Ishikawa (cell line): ENCODE measurements around the gene MICAL3.

Experiments used
- CEBPB ChIP-seq: IDR thresholded peaks from 2 replicates; pipeline ENCODE4 v1.6.1; 2012
- CREB1 ChIP-seq: IDR thresholded peaks from 2 replicates; pipeline ENCODE4 v1.6.1; 2012; ENCODE audit warnings: low read depth
- EGR1 ChIP-seq: IDR thresholded peaks from 2 replicates; pipeline ENCODE4 v1.6.1; 2012
- EP300 ChIP-seq: IDR thresholded peaks from 2 replicates; pipeline ENCODE4 v1.6.1; 2012; ENCODE audit warnings: borderline replicate concordance
- FOXM1 ChIP-seq: IDR thresholded peaks from 2 replicates; pipeline ENCODE4 v1.6.1; 2012; ENCODE audit warnings: low read depth, borderline replicate concordance
- NFIC ChIP-seq: IDR thresholded peaks from 2 replicates; pipeline ENCODE4 v1.6.1; 2012
- RAD21 ChIP-seq: IDR thresholded peaks from 2 replicates; pipeline ENCODE4 v1.6.1; 2012; ENCODE audit warnings: low read depth
- TAF1 ChIP-seq: IDR thresholded peaks from 2 replicates; pipeline ENCODE4 v1.6.1; 2012; ENCODE audit warnings: low read depth, mild to moderate bottlenecking
- TCF12 ChIP-seq: IDR thresholded peaks from 2 replicates; pipeline ENCODE4 v1.6.1; 2012; ENCODE audit warnings: low read depth
- TEAD4 ChIP-seq: IDR thresholded peaks from 2 replicates; pipeline ENCODE4 v1.6.1; 2012
- YY1 ChIP-seq: IDR thresholded peaks from 2 replicates; pipeline ENCODE4 v1.6.1; 2012; ENCODE audit warnings: low read depth
- ZBTB7A ChIP-seq: IDR thresholded peaks from 2 replicates; pipeline ENCODE4 v1.6.1; 2012; ENCODE audit warnings: low read depth
- TF ChIP-seq, protein P1 (sequence below): IDR thresholded peaks from 2 replicates; pipeline ENCODE4 v1.6.1; 2012
- TF ChIP-seq, protein P2 (sequence below): IDR thresholded peaks from 2 replicates; pipeline ENCODE4 v1.6.1; 2012
- TF ChIP-seq, protein P3 (sequence below): IDR thresholded peaks from 2 replicates; pipeline ENCODE4 v1.6.1; 2012; ENCODE audit warnings: low read depth, mild to moderate bottlenecking

Gene MICAL3

DNA sequence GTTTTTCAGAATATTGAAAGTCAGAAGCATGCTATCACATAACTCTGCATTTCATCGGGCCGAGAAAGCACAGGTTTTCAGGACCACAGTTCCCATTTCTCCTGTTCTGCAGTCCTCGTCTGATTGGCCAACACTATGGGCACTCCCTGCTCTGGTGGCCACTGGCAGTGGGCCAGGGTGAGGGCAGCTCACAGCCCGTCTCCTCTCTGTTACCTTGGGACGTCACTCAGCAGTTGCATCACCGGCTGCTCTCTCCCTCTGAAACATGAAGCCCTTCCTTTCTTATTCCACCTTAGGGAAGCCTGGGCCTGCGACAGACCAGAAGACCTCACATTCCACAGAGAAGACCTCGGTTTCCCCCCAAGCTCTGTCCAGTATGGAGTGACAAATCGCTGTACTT lies 11.4 kb upstream of the MICAL3 start:
- TF ChIP-seq EGR1 (no peak), FOXM1 (no peak), CEBPB (peak; percentile 95), CREB1 (peak; percentile 46; the same call in 1 of the 2 replicates), NFIC (peak; percentile 87)
- TF ChIP-seq, protein P1, sequence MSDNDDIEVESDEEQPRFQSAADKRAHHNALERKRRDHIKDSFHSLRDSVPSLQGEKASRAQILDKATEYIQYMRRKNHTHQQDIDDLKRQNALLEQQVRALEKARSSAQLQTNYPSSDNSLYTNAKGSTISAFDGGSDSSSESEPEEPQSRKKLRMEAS = peak; percentile 72

DNA sequence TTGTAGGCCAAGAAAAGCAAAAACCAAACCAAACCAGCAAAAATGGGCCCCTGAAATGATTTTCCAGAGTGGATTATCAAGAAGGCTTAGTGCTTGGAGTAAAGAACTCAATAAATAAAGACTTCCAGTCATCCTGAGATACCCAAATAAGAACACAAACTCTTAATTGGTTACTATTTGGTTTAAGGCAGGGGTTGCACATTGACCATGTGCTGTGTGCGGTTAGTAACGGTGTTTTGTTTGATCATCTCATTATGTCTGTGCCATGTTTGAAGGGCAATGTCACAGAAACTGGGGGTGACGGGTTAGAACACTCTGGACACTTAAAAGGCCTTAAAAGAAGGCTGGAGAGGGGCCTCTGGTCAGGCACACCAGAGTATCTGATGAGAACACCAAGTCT lies 9.7 kb upstream of the MICAL3 start:
- TF ChIP-seq EP300 (no peak), CEBPB (no peak), NFIC (no peak), RAD21 (no peak), FOXM1 (no peak), ZBTB7A (no peak), YY1 (no peak), TAF1 (no peak), TEAD4 (no peak), EGR1 (no peak), TCF12 (no peak)
- TF ChIP-seq, protein P2, sequence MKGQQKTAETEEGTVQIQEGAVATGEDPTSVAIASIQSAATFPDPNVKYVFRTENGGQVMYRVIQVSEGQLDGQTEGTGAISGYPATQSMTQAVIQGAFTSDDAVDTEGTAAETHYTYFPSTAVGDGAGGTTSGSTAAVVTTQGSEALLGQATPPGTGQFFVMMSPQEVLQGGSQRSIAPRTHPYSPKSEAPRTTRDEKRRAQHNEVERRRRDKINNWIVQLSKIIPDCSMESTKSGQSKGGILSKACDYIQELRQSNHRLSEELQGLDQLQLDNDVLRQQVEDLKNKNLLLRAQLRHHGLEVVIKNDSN = no peak
- TF ChIP-seq, protein P3, sequence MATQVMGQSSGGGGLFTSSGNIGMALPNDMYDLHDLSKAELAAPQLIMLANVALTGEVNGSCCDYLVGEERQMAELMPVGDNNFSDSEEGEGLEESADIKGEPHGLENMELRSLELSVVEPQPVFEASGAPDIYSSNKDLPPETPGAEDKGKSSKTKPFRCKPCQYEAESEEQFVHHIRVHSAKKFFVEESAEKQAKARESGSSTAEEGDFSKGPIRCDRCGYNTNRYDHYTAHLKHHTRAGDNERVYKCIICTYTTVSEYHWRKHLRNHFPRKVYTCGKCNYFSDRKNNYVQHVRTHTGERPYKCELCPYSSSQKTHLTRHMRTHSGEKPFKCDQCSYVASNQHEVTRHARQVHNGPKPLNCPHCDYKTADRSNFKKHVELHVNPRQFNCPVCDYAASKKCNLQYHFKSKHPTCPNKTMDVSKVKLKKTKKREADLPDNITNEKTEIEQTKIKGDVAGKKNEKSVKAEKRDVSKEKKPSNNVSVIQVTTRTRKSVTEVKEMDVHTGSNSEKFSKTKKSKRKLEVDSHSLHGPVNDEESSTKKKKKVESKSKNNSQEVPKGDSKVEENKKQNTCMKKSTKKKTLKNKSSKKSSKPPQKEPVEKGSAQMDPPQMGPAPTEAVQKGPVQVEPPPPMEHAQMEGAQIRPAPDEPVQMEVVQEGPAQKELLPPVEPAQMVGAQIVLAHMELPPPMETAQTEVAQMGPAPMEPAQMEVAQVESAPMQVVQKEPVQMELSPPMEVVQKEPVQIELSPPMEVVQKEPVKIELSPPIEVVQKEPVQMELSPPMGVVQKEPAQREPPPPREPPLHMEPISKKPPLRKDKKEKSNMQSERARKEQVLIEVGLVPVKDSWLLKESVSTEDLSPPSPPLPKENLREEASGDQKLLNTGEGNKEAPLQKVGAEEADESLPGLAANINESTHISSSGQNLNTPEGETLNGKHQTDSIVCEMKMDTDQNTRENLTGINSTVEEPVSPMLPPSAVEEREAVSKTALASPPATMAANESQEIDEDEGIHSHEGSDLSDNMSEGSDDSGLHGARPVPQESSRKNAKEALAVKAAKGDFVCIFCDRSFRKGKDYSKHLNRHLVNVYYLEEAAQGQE = no peak
- TF ChIP-seq, protein P1 = no peak

DNA sequence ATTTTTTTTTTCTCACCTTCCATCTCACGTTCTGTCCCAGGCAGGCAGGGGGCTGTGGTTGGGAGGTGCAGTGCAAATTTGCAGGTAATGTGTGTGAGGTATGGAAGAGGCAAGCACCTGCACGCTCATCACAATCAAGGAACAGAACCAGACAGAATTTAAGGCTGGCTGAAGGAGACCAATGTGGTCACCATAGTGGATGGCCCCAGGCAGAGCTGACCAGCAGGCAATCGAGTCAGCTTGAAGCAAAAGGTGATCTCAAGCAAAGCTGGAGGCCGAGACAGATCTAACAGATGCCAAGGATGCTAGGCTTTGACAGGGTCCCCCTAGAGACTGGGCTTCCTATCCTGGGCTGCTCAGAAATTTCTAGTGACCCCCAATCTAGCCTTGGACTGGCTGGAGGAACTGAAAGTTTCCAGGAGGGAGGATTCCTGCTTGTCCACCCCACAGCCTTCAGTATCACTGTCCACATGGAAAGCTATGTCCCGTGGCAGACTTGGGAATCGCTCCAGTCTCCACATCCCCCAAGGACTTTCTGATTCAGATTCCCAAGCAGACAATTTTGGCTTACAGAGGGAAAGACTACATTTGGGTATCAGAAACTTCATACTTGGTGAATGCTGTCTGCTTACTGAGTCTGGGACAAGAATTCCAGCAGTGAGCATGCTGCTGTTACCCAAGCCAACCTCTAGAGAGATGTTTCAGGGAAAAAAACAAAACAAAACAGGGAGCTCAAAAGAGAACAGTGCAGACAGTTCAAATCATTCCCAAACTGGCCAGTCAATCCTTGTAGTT lies 9.0 kb upstream of the MICAL3 start:
- TF ChIP-seq NFIC = no peak
- TF ChIP-seq TAF1 = no peak
- no peak for TF ChIP-seq ZBTB7A
- TF ChIP-seq YY1 = no peak
- no peak for TF ChIP-seq TCF12
- TF ChIP-seq, protein P3 = no peak
- no peak for TF ChIP-seq RAD21
- no peak for TF ChIP-seq CREB1
- TF ChIP-seq, protein P2 = no peak
- TF ChIP-seq FOXM1 = no peak
- no peak for TF ChIP-seq CEBPB
- no peak for TF ChIP-seq EP300

DNA sequence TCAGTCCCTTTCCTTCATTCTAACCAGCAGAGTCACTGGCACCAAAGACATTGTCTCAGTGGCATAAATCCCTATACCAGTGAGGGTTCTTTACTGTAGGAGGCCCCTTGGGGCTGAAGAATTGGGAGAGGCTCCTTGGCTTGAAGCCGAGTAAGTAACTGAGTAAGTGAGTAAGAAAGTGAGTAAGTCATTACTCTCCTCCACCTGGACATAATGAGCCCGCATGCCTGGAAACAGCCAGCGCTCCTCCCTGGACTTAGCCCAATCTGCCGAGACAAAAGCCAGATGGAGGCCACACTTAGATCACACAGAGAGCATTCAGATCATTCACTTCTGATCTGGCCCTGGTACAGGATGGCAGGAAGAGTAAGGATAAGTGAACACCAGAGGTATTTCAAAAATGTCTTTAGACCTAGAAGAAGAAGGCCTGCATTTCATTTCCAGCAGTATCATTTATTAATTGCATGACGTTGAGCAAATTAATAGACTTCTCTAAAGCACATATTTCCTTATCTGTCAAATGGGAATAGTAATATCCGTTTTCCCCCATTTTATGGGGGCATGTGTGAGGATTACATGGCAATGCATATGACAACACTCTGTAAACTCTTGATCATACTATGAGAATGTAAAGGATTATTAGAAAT lies 8.2 kb upstream of the MICAL3 start:
- peak; percentile 87 for TF ChIP-seq NFIC
- no peak for TF ChIP-seq CEBPB
- no peak for TF ChIP-seq TEAD4
- 0 out of 2 replicates have a peak, but pooled peaks have one; percentile 11 for TF ChIP-seq RAD21
- no peak for TF ChIP-seq TAF1
- TF ChIP-seq ZBTB7A = no peak
- TF ChIP-seq EP300 = peak; percentile 68; the same call in 1 of the 2 replicates
- TF ChIP-seq TCF12 = peak; percentile 58; the same call in 1 of the 2 replicates
- no peak for TF ChIP-seq YY1
- TF ChIP-seq EGR1 = no peak
- TF ChIP-seq, protein P3 = no peak
